Kidney epithelial cell (primary cell): ENCODE results near the gene RNF141. TPM values are rescaled to one million over a fixed set of nuclear protein-coding genes. Genes with fewer than 3 reads are reported as not detected.
A peak's percentile ranks its signal among the peaks of the same experiment; 100 is the strongest.

Experiments
- DNase-seq: peaks from one replicate; pipeline ENCODE4 v3.0.0-alpha.2; 2010; ENCODE audit warnings: low read depth
- H3K27me3 ChIP-seq: 2 replicates; pipeline ENCODE4 v1.6.0; 2011; ENCODE audit warnings: low read length; ENCODE audit not compliant: control insufficient read depth, insufficient read depth
- H3K36me3 ChIP-seq: 2 replicates; pipeline ENCODE4 v1.5.1; 2011; ENCODE audit warnings: low read length; ENCODE audit not compliant: control insufficient read depth, insufficient read depth
- H3K4me3 ChIP-seq: 2 replicates; pipeline ENCODE4 v1.5.1; 2011; ENCODE audit warnings: low read depth, mild to moderate bottlenecking, control low read depth, low read length
- total RNA-seq: library from RNA; depleted of rRNA; stranded (reverse); fragments of >200 nt; gene quantifications from 2 replicates; pipeline ENCODE4 v1.2.3, GENCODE V29; 2015
- TF ChIP-seq, protein P1 (sequence below): IDR thresholded peaks from 2 replicates; pipeline ENCODE4 v1.5.1; 2011; ENCODE audit warnings: mild to moderate bottlenecking, moderate library complexity, low read length, control low read depth, inconsistent platforms; ENCODE audit not compliant: insufficient read depth, poor library complexity, severe bottlenecking

Gene RNF141
- total RNA-seq, 1 donor from 2014 or later: 26.0 TPM

DNA sequence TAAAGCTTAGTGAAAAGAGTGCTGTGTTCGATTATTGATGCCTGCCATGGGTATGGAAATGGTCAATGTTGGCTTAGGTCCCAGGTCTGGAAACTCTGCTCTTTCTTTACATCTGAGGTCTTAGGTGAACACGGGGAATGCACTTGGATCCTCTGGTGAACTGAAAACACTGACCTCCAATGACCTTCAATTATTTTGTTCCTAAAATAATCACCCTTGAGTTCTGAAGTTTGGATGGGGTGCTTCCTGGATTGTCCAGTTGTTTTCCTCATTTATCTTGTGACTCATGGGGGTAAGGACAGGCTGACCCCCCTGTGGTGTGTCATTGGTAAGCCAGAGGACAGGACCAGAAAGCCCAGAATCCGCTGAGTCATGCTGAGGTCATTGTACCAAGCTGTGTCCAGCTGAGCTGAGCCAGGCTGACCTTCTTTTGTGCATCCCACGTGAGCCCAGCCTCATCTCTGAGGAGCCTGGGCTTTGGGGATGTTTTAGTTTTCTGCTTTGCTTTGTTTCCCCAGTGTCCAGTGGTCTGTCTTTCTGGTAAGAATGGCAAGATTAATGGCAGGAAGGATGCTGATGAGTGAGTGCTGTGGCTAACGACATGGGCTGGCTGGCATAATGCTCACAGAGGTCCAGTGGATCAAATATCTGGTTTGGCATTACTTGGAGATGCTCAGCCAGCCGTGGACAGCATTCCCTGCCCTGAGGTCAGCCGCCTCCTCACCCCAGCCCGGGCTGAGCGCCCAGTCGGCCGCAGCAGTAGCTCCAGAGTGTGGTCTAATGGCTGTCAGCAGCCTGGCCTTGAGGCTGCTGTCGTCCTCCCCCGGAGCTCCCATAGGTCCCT lies 50.4 kb downstream of the RNF141 start:
- peak; percentile 94 for DNase-seq
- Histone ChIP-seq H3K36me3 (no peaks in the 10 kb centered on the region), H3K27me3 (no peaks in the 10 kb centered on the region), H3K4me3 (no peak overlapping the region)
- TF ChIP-seq, protein P1, sequence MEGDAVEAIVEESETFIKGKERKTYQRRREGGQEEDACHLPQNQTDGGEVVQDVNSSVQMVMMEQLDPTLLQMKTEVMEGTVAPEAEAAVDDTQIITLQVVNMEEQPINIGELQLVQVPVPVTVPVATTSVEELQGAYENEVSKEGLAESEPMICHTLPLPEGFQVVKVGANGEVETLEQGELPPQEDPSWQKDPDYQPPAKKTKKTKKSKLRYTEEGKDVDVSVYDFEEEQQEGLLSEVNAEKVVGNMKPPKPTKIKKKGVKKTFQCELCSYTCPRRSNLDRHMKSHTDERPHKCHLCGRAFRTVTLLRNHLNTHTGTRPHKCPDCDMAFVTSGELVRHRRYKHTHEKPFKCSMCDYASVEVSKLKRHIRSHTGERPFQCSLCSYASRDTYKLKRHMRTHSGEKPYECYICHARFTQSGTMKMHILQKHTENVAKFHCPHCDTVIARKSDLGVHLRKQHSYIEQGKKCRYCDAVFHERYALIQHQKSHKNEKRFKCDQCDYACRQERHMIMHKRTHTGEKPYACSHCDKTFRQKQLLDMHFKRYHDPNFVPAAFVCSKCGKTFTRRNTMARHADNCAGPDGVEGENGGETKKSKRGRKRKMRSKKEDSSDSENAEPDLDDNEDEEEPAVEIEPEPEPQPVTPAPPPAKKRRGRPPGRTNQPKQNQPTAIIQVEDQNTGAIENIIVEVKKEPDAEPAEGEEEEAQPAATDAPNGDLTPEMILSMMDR: no peak

DNA sequence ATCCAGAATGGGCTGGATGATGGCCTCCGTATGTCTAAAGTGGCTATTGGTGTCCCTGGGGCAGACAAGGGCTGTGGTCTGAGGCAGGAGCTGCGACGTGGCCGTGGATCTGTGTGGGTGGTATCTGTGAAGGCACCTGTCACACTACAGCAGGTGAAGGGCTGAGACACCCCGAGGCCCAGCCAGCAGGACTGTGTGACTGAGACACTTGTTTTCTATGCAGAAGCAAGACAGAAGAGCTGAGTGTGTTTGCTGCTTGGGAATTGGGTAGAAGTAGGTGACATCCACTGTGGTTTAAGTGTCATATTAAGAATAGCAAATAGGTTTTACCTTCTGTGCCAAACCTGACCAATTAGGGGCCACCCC lies 51.0 kb downstream of the RNF141 start:
- H3K4me3 ChIP-seq: no peak overlapping the region
- no peak for DNase-seq
- H3K27me3 ChIP-seq: no peaks in the 10 kb centered on the region
- TF ChIP-seq, protein P1: no peak
- H3K36me3 ChIP-seq: no peaks in the 10 kb centered on the region

DNA sequence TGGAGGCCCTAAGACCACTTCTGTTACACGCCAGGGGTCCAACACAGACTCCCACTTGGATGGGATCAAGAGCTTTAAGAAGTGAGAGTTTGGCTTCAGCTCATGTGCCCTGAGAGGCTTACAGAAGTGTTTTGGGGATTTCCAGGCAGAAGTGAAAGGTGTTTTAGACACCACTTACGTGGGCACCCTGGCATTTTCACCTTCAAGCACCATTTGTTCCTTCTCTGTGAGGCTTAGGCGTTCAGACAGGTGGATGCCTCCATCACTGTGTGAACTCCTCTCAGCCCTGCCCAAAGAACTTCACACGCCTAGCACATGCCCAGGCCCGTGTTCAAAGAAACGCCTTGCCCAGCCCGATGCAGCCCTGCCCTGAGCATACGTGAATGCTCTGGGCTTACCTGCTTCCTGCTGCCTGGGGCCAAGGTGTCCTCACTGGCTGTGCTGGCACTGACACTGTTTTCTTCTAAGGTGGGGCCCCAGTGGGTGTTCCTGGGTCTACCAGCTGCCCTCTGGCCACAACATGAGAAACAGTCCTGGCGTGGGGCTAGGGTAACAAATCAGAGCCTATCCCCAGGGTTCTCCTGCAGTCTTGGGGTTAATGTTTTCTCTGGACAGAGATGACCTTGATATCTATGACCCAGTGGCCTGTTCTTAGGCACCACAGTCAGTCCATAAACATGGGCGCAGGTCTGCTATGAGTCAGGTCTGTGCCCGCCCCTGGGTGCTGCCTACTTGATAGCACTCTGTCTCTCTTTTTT lies 51.9 kb downstream of the RNF141 start:
- DNase-seq: no peak
- Histone ChIP-seq H3K4me3 (no peak overlapping the region), H3K36me3 (no peaks in the 10 kb centered on the region), H3K27me3 (no peaks in the 10 kb centered on the region)
- TF ChIP-seq, protein P1: no peak

DNA sequence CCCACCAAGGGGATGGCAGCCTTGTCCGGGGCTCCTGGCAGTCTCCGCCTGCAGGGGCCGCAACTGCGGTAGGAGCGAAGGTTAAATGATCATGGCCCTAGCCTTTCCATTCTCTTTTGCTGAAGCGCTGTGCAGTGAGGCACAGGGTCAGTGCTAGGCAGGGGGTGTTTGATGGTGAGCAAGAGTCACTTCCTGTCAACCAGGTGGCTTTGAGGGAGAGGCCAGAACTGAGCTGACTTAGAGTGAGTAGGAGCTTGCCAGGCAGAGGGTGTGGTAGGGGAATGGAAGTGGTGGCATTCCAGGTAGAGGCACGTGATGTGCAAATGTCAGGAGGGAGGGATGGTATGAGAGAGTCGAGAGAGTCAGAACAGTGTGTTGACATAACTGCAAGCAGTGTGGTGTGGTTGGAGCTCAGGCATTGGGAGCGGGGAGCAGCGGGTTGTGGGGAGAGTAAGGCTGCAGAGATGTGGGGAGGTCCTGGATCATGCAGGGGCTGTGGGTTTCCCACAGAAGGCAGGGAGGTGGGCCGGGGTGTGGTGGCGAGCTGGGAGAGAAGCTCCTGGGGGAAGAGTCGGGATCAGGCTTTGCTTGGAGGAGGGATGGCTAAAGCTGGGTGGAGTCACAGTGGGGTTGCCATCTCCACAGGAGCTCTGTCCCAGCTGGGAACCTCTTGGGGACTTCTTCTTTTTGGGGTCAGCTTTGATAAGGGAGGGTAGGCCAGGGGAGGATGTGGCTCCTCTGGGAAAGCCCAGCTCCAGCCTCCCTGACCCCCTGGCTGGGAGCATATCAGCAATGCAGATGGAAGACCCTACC lies 52.7 kb downstream of the RNF141 start:
- DNase-seq: peak; percentile 38
- Histone ChIP-seq H3K4me3 (no peak overlapping the region), H3K27me3 (no peaks in the 10 kb centered on the region), H3K36me3 (no peaks in the 10 kb centered on the region)
- TF ChIP-seq, protein P1: no peak

DNA sequence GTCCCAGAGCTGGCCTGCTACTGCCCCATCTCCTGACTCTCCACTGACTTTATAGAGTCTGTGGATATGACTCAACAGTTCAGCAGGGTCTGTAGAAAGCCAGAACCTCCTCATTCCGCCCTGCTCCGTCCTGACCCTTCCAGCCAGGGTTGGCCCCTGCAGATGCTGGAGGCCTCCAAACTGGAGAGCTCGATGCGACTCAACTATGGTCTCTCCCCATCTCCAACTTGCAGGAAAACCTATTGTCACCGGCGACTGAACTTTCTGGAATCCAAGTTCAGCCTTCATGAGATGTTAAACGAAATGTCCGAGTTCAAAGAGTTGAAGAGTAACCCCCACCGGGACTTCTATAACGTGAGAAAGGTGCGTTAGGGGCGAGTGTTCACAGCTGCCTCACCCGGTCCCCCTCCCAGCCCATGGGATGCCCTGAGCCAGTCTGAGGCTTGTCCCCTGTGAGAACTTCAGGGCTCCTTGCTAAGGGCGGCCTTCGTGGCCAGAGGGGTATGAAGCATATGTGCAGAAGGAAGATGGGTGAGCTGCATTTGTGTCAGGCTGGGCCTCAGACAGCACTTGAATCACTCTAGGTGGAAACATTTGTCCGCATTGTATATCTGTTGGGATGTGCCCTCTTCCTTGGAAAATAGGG lies 53.9 kb downstream of the RNF141 start:
- TF ChIP-seq, protein P1: no peak
- no peaks in the 10 kb centered on the region for H3K36me3 ChIP-seq
- H3K4me3 ChIP-seq: no peak overlapping the region
- no peak for DNase-seq
- H3K27me3 ChIP-seq: no peaks in the 10 kb centered on the region
